ENCODE data around the gene CSRNP2.

CSRNP2 gene

DNA sequence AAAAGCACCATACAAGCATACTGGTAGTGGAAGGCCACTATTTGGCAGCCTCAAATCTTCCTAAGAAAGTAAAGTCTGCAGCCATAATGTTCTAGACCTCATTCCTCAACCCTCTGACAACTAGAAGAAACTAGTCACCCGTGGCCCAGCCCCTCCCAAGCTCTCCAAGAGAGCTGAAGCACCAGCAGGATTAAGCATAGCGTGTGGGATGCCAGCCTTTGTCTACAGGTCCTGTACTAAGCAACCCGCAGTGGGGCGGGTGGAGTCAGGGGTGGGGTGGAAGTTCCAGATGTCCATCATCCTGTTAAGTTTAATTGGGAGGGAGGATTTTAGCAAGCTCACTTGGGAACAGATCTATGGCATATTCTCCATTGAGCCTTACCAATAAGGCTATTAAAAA is 71.4 kb downstream of the CSRNP2 start:
- H3K4me3 ChIP-seq (ENCODE audit: low read depth, low read length): no peak overlapping the region
- TF ChIP-seq, protein P1, sequence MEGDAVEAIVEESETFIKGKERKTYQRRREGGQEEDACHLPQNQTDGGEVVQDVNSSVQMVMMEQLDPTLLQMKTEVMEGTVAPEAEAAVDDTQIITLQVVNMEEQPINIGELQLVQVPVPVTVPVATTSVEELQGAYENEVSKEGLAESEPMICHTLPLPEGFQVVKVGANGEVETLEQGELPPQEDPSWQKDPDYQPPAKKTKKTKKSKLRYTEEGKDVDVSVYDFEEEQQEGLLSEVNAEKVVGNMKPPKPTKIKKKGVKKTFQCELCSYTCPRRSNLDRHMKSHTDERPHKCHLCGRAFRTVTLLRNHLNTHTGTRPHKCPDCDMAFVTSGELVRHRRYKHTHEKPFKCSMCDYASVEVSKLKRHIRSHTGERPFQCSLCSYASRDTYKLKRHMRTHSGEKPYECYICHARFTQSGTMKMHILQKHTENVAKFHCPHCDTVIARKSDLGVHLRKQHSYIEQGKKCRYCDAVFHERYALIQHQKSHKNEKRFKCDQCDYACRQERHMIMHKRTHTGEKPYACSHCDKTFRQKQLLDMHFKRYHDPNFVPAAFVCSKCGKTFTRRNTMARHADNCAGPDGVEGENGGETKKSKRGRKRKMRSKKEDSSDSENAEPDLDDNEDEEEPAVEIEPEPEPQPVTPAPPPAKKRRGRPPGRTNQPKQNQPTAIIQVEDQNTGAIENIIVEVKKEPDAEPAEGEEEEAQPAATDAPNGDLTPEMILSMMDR (IDR thresholded peaks at IDR 0.05; ENCODE audit: borderline replicate concordance, insufficient read depth, low read depth, low read length): no peak
